PC-3 (cell line): ENCODE measurements around the gene MYMK. TPM values are rescaled to one million over a fixed set of nuclear protein-coding genes. Genes with fewer than 3 reads are reported as not detected.

ENCODE experiments used
- ATAC-seq: fragments of 200-7000 bp; cut with Tn5 transposase; 2 replicates; pipeline ENCODE4 v1.9.1; 2020; ENCODE audit warnings: mild to moderate bottlenecking, moderate library complexity
- BruUV-seq: library from RNA; stranded (reverse); fragments of 400-500 nt; replicated peaks from 2 replicates; lab custom pipeline; 2021; lab: Mats Ljungman, UMichigan
- CTCF ChIA-PET: fragments of 300-600 bp; sonication (Branson Sonifier 250); formaldehyde crosslinking; loops from one replicate; lab custom pipeline; 2022; ENCODE audit warnings: antibody characterized with exemption; lab: Charles Lee
- POLR2A ChIA-PET: fragments of 300-600 bp; sonication (Branson Sonifier 250); formaldehyde crosslinking; loops from one replicate; lab custom pipeline; 2022; ENCODE audit warnings: antibody characterized with exemption; ENCODE audit not compliant: unreplicated experiment; lab: Charles Lee
- DNase-seq: peaks from one replicate; pipeline ENCODE4 v3.0.0-alpha.2; 2015
- H2AFZ ChIP-seq: fragments of 300-600 bp; sonication (generic); 2 replicates; pipeline ENCODE4 v1.6.0; 2016; ENCODE audit warnings: antibody characterized with exemption, low read length
- H3F3A ChIP-seq: fragments of 300-600 bp; sonication (generic); one replicate; pipeline ENCODE4 v1.6.0; 2017; ENCODE audit warnings: antibody characterized with exemption, low read length, control low read depth, mild to moderate bottlenecking; ENCODE audit not compliant: unreplicated experiment
- H3K27ac ChIP-seq: fragments of 300-600 bp; sonication (generic); 2 replicates; pipeline ENCODE4 v1.5.1; 2016; ENCODE audit warnings: mild to moderate bottlenecking, low read length
- H3K27me3 ChIP-seq: fragments of 300-600 bp; sonication (generic); 2 replicates; pipeline ENCODE4 v1.6.1; 2016; ENCODE audit warnings: low read length, mixed read lengths
- H3K36me3 ChIP-seq: fragments of 300-600 bp; sonication (generic); 2 replicates; pipeline ENCODE4 v1.6.1; 2016; ENCODE audit warnings: low read depth, mixed run types, low read length, mixed read lengths
- H3K4me1 ChIP-seq: fragments of 300-600 bp; sonication (generic); 2 replicates; pipeline ENCODE4 v1.5.1; 2016; ENCODE audit warnings: low read length; ENCODE audit not compliant: insufficient read depth
- H3K4me2 ChIP-seq: fragments of 300-600 bp; sonication (generic); 2 replicates; pipeline ENCODE4 v1.6.0; 2016; ENCODE audit warnings: low read length
- H3K4me3 ChIP-seq: fragments of 300-600 bp; sonication (generic); 2 replicates; pipeline ENCODE4 v1.5.1; 2016; ENCODE audit warnings: mild to moderate bottlenecking, low read length, mixed read lengths
- H3K79me2 ChIP-seq: fragments of 300-600 bp; sonication (generic); 2 replicates; pipeline ENCODE4 v1.6.1; 2017; ENCODE audit warnings: low read length, mixed read lengths
- H3K9ac ChIP-seq: fragments of 300-600 bp; sonication (generic); 2 replicates; pipeline ENCODE4 v1.6.0; 2016; ENCODE audit warnings: mild to moderate bottlenecking, low read length
- H3K9me2 ChIP-seq: fragments of 300-600 bp; sonication (generic); replicated peaks from 2 replicates; pipeline ENCODE4 v1.6.1; 2016; ENCODE audit warnings: mixed run types, low read length, mixed read lengths
- H3K9me3 ChIP-seq: fragments of 300-600 bp; sonication (generic); 2 replicates; pipeline ENCODE4 v1.6.1; 2016; ENCODE audit warnings: low read length, mixed read lengths
- H4K20me1 ChIP-seq: fragments of 300-600 bp; sonication (generic); 2 replicates; pipeline ENCODE4 v1.6.1; 2016; ENCODE audit warnings: low read length, mixed read lengths
- EZH2 ChIP-seq: fragments of 300-600 bp; sonication (generic); IDR thresholded peaks from one replicate; pipeline ENCODE4 v1.6.1; 2017; ENCODE audit warnings: antibody characterized with exemption, mild to moderate bottlenecking, low read length; ENCODE audit not compliant: unreplicated experiment
- EZH2phosphoT487 ChIP-seq: fragments of 300-600 bp; sonication (generic); IDR thresholded peaks from 2 replicates; pipeline ENCODE4 v1.6.1; 2018; ENCODE audit warnings: mild to moderate bottlenecking, antibody characterized with exemption, low read length, borderline replicate concordance
- intact Hi-C: fragments of 100-400 bp; cut with micrococcal nuclease; formaldehyde crosslinking; loops from 2 replicates; pipeline ENCODE4 v1.9.0; 2023
- total RNA-seq: library from RNA; depleted of rRNA; stranded (reverse); fragments of >200 nt; gene quantifications from 2 replicates; pipeline ENCODE4 v1.2.3, GENCODE V29; 2014
- TF ChIP-seq, protein P1 (sequence below): fragments of 300-600 bp; sonication (generic); conservative IDR thresholded peaks from 2 replicates; pipeline ENCODE4 v1.5.1; 2017; ENCODE audit warnings: antibody characterized with exemption, low read depth, mild to moderate bottlenecking, low read length

MYMK gene
- total RNA-seq, 1 experiment from 2014 or later = not detected

DNA sequence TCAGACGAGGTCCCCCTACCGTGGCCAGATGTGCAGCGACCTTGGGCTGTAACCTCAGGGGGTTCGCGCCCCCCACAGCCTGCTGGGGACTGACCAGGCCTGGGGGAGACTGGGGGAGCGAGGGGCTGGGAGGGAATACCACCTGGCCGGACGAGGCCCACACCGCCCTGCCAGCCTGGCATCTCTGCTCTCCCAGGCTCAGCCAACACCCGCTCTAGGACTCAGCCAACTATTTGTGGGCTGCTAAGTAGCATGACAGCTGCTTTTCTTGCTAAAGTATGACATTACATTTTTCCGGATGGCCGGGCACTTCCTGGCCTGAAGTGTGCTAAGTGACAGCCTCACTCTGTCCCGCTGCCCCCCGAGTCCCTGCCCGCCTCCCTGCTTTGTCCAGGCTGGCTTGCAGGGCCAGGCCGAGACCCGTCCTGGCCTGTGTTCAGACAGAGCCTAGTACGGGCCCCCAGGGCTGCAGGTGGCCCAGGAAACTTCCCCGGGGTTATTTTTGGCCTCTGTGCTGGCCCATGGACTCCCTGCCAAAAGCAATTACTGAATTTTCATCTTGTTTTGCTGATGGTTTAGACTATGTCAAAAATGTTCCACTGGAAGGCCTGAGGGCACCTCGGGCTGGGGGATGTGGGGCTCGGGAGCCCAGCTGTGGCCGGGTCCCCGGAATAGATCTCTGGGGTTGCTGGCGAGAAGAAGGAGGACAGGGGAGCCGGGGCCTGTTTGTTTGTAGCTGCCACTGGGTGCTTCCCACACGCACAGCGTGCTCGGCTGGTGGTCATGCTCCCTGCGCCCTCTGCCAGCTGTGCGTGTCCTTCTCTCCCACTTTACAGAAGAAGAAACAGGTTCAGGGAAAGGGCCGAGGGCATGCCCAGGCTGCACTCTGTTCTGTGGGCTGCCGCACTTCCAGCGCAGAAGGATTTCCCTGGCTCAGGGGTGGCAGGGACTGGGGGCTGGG, 32.4 kb downstream of the MYMK start:
- no TSS peak for BruUV-seq
- Histone ChIP-seq H4K20me1 (no peaks in the 10 kb centered on the region), H3K27ac (no peak overlapping the region), H3K9ac (no peak overlapping the region), H3K9me2 (no peaks in the 10 kb centered on the region), H3K27me3 (no peaks in the 10 kb centered on the region), H3F3A (no peaks in the 10 kb centered on the region), H3K4me1 (no peaks in the 10 kb centered on the region), H3K4me3 (no peak overlapping the region), H3K79me2 (no peaks in the 10 kb centered on the region), H3K4me2 (no peak overlapping the region), H2AFZ (no peak overlapping the region), H3K9me3 (no peaks in the 10 kb centered on the region), H3K36me3 (no peaks in the 10 kb centered on the region)
- ChIA-PET CTCF (no interaction called here), POLR2A (no interaction called here)
- intact Hi-C loops = no loop called here
- no peak for ATAC-seq
- TF ChIP-seq EZH2phosphoT487 (no peak), EZH2 (no peak)
- TF ChIP-seq, protein P1, sequence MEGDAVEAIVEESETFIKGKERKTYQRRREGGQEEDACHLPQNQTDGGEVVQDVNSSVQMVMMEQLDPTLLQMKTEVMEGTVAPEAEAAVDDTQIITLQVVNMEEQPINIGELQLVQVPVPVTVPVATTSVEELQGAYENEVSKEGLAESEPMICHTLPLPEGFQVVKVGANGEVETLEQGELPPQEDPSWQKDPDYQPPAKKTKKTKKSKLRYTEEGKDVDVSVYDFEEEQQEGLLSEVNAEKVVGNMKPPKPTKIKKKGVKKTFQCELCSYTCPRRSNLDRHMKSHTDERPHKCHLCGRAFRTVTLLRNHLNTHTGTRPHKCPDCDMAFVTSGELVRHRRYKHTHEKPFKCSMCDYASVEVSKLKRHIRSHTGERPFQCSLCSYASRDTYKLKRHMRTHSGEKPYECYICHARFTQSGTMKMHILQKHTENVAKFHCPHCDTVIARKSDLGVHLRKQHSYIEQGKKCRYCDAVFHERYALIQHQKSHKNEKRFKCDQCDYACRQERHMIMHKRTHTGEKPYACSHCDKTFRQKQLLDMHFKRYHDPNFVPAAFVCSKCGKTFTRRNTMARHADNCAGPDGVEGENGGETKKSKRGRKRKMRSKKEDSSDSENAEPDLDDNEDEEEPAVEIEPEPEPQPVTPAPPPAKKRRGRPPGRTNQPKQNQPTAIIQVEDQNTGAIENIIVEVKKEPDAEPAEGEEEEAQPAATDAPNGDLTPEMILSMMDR = no peak
- no peak for DNase-seq

GRCh38 chr9:133491656-133491925, 33.2 kb downstream of the MYMK start:
- no peak overlapping the region for H3K4me3 ChIP-seq
- H3K36me3 ChIP-seq = no peaks in the 10 kb centered on the region
- CTCF ChIA-PET = no interaction called here
- H3K79me2 ChIP-seq = no peaks in the 10 kb centered on the region
- H2AFZ ChIP-seq = no peak overlapping the region
- no peak overlapping the region for H3K4me2 ChIP-seq
- no peaks in the 10 kb centered on the region for H3K9me3 ChIP-seq
- H3K4me1 ChIP-seq = no peaks in the 10 kb centered on the region
- H3K27me3 ChIP-seq = no peaks in the 10 kb centered on the region
- H3K9ac ChIP-seq = no peak overlapping the region
- no peaks in the 10 kb centered on the region for H4K20me1 ChIP-seq
- POLR2A ChIA-PET = no interaction called here
- no peak overlapping the region for H3K27ac ChIP-seq
- intact Hi-C loops = no loop called here
- BruUV-seq = no TSS peak
- ATAC-seq = no peak
- H3F3A ChIP-seq = no peaks in the 10 kb centered on the region
- no peaks in the 10 kb centered on the region for H3K9me2 ChIP-seq
- no peak for TF ChIP-seq EZH2
- TF ChIP-seq, protein P1 = no peak
- no peak for TF ChIP-seq EZH2phosphoT487
- DNase-seq = no peak
